Femur (tissue), 1 donor: ENCODE results near the gene SLC22A12.

ENCODE experiments used
- DNase-seq: peaks from one replicate; pipeline ENCODE4 v3.0.0-alpha.2; 2017

The SLC22A12 gene

DNA sequence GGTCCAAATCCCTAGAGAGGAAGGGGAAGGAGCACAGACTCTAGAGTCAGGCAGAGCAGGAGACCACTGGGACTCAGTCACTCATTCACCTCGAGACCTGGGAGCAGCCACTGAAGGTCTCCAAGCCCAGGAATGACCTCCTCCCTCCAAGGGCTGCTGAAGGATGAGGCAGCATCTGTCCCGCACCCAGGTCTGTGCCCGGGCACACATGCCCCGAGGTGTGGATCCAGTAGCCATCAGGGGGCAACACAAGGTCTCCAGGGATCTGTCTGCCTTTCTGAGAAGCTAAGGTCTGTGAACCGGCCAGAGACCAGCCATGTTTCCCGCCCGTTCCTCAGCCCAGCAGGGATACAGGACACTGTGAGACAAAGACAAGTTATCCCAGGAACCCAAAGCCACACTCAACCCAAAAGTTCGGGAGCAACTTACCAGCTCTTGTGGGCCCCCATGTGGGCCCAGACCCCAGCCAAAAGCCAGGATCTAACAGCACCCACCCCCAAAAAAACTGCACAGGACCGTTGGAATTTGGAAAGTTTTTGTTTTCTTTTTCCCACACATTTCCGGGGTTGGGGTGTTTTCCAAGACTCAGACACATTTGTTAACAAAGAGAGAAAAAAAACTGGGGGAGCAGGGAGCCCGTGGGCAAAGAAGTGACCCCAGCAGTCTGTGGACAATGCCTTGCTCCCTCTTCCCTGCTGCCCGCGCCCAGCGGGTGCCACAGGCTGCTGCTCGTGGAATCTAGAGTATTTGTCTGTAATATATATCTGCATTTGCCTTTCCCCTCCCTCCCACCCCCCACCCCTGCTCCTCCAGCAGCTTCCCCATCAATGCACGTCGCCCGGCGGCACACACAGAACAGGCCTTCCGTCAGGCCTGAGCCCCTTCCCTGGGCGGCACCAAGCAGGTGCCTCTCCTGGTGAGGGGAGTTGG is 14.9 kb downstream of the SLC22A12 start:
- no peak for DNase-seq

DNA sequence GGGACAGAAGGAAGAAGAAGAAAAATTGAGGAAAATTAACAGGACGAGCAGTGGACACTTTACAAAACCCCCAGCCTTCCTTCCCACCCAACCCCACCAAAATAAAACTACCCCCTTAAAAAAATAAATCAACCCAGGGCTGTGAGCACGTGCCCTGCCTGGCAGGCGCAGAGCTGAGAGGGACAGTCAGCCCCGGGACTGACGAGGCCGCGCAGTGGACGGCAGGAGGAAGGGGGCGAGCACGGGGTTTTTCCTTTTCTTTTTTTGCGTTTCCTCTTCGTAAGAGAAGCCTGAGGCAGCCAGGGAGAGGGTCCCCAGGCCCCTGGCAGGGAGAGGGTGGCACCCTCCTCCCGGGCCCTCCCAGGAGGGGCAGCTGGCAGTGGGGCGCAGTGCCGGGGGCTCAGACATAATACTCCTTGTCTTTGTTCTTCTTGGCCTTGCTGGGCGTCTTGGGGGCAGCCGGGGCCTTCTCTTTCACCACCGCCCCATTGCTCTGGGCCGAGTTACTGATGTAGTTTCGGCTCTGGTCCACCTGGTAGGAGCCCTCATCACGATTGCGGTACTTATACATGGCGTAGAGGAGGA is 15.9 kb downstream of the SLC22A12 start:
- DNase-seq = no peak

GRCh38 chr11:64607381-64607985 is 16.5 kb downstream of the SLC22A12 start:
- DNase-seq = no peak

DNA sequence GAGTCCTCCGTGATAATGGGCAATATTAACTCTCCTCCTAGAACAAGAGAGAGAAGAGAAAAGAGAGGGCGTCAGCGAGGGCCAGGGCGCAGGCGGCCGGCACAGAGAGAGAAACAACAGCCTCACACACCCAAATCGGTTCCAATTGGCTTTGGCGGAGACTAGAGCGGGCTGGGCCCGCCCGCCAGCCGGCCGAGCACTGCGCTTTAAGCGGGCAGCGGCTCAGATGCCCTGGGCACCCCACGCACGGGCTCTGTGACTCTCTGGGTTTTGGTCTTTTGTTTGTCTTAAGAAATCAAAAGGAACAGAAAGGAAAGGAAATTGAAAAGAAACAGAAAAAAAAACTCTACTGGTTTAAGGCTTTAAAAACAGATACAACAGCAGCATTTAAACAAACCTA is 17.0 kb downstream of the SLC22A12 start:
- peak; percentile 58 for DNase-seq

DNA sequence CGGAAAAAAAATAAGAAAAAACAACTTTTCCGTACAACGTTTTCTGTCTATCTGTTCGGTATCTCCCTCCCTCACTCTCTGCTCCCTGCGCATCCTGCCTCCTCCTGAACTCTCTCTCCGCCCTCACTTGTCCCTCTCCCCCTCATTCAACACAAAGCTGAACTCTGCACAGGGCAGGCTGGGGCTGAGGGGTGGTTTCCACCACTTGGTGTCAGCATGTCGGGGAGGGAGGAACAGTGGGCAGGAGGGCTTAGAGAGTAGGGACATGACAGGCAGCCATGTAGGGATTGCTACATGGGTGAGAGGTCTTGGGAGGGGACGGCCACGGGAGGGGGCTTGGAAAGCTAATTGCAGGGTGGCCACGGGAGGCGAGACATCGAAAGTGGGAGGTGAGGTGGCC is 17.6 kb downstream of the SLC22A12 start:
- no peak for DNase-seq

DNA sequence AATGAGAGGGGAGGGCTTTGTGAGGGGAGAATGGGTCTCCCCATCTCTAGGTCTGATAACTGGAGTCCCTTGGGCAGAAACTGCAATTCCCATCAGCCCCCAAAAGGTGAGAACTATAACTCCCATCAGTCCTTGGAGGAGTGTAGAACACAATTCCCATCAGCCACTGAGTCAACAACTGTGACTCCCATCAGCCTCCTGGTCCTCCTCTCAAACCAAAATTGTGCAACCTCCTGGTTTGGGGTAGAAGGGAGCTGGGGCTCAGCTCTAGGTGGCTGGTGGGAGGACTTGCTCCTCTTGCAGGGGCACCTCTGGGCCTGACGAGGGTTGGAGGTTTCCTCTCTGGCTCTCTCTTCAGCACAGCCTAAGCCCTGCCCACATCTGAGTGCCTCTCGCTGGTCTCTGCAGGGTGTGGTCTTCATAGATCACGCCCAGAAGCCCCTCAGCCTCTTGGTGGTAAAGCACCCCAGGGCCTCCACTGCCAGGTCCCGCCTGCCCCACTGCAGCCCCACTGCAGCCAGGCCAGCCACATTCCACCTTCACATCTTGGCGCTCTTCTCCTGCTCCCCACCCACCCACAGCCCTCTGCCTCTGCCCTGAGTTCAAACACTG is 18.5 kb downstream of the SLC22A12 start:
- DNase-seq = no peak

GRCh38 chr11:64610596-64610995 is 19.6 kb downstream of the SLC22A12 start:
- no peak for DNase-seq

- DNase-seq = no peak
Observed at GRCh38 chr11:64611176-64611575, 20.2 kb downstream of the SLC22A12 start.

- no peak for DNase-seq
Observed at GRCh38 chr11:64611869-64612646, 21.0 kb downstream of the SLC22A12 start.

- DNase-seq = no peak
Observed at GRCh38 chr11:64613648-64614047, 22.6 kb downstream of the SLC22A12 start.

DNA sequence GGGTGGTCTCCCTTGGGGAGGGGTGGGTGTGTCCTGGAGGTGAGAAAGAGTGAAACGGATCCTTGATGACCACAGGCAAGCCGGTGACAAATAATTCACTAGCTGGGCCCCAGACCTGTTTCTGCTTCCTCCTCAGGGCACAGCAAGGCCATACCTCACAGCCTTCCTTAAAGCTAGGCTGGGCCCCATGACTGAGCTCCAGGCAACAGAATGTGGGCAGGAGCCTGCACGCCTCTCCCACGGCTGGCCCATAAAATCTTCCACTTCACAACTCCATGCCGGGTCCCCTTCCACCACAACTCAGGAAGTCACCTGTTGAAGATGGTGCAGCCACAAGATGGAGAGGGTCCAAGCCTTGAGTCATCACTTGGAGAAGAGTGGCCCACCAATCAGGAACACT is 23.9 kb downstream of the SLC22A12 start:
- no peak for DNase-seq

- no peak for DNase-seq
Observed at GRCh38 chr11:64616817-64617216, 25.8 kb downstream of the SLC22A12 start.

DNA sequence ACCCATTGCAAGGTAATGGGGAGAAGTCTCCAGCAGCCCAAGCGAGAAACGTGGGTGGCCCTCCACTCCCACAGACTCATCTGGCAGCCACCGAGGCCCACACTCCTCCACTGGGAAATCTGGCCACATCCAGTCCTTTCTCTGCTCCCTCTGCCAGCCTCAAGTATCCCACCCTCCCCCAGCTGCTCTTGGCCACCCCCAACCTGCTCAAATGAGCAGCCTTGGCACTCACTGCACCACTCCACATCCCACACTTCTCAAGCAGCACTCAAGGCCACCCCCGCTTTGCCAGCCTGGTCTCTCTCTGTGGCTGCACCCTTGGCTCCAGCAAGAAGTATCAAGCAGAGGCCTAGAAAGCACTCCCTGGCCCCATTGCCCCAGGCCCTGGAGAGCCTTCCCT is 28.2 kb downstream of the SLC22A12 start:
- no peak for DNase-seq

DNA sequence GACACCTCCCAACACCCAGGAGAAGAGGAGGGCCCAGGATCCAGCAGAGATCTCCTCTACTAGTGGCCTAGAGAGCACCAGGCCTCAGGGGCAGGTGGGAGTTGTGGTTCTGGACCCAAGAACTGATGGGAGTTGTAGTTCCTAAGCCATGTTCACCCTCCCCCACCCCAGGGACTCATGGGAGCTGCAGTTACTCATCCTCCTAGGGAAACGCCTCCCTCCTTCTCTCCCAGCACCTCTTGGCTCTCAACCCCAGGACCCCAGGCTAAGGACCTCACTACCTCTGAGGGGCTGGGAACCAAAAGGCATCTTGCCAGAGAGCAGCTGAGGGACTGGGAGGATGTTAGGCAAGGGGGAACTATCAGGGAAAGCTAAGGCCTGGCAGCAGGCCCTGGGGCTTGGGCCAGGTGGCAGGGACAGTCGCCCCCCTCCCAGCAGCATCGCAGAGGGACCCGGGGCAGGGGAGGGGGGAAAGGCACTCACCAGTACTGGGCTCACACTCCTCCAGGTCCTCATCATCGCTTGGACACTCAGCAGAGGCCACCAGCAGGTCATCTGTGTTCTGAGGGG is 28.9 kb downstream of the SLC22A12 start:
- peak; percentile 82 for DNase-seq

DNA sequence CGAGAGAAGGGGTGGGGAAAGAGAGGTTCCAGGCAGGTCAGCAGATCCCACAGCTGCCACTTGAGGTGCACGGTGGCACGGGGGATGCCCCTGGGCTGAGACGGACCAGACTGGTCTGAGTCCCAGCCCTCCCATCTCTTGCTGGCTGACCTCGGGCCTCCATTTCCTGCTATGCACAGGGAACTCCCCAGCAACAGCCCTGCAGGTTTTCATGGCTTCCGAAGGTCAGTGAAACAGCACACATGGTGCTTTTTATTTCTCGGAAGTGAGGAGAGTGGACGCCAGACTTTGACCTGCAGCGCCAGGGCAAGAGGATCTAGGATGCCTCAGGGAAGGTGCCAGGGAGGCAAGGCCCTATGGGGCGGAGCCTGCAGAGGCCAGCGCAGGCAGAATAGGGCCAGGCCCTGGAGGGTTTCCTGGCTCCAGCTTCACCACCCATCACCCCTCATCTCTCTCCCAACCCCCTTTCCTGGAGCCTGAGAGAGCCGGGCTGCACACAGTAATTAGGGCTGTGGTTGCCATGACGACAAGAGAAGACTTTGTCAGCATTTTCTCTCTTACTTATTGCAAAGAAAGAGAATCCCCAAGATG is 29.5 kb downstream of the SLC22A12 start:
- peak; percentile 85 for DNase-seq

DNA sequence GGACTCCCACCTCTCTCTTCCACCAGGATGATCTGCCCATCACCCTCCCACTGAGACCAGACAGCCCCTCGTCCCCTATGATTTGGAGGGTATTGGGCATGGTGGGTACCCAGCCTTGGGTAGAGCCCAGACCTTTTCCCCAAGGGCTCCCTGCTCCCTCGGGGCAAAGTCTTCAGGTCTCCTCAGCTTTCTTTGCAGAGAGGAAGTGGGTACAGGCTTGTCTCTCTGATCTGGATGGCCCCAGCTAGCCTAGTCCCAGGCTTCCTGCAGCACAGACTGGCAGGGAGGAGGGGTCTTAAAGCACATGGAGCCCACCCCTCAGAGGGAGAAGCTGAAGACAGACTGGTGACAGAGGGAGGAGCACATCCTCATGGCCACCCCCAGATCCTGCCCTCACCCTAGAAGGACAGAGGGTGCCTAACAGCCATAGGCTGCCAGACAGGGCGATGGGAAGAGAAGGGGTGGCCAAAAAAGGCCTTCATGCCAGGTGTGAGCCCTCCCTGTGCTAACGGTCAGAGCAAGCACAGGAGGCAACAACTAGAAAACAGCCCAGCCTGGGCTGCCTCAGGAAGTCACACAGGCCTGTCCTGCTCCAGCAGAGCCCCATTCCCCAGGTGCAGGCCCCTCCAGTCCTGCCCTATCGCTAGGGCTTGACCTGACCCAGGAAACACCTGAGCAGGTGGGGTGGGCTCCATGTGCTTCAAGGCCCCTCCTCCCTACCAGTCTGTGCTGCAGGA is 30.4 kb downstream of the SLC22A12 start:
- DNase-seq = no peak

DNA sequence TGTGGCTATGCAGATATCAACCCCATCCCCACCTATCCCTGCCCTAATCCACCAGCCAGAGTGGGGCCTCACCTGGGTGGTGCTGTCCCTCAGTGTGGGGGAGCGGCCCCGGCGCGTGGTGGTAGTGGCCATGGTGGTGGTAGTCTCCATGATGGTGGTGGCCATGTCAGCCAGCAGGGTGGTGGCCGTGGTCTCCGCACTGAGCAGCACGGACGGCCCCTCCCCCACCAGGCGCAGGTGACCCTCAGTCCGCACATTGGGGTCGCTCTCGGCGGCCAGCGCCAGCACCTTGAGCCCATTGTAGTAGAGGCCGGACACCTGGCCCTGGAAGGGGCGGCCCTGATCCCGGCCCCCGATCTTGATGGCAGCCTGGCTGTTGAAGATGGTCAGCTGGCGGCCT is 31.7 kb downstream of the SLC22A12 start:
- DNase-seq = no peak

- DNase-seq = no peak
Observed at GRCh38 chr11:64624883-64625481, 34.0 kb downstream of the SLC22A12 start.

DNA sequence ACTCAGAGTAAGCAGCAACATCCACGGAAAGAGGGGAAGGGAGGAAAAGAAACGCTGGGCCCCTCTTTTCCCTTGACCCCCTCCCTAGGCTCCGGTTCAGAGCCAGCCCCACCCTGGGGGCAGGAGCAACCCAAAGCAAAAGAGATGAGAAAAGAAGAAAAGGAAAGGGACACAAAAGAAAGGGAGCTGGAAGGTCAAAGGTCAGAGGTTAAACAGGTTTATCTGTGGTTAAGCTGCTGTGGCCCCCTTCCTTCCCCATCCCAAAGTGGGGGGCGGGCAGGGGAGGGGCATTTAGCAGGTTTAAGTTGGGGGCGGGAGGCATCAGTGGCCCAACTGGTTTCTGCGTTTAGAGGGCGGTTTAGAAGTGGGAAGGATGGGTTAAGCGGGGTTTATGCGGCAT is 35.6 kb downstream of the SLC22A12 start:
- no peak for DNase-seq

- DNase-seq = no peak
Observed at GRCh38 chr11:64627371-64627770, 36.4 kb downstream of the SLC22A12 start.

GRCh38 chr11:64628596-64628995 is 37.6 kb downstream of the SLC22A12 start:
- no peak for DNase-seq
